ENCODE results near the gene CMYA5.

DNA sequence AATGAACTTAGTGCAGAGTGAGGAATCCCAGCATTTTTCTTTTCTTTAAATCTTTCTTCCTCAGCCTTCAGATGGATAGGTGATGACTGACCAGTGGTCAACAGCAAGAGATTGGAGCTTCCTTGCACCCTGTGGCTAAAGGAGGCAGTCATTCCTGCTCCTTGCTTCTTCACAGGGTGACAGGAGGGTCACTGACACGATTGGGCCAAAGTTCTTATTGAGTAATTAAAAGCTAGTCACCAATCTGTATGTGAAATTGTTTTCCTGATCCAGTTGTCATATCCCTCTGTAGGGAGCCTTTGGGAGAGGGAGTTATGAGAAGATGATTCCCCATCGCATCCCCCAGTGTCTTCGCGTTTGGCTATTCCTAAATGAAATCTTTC lies 85.2 kb downstream of the CMYA5 start:
- TF ChIP-seq, protein P1, sequence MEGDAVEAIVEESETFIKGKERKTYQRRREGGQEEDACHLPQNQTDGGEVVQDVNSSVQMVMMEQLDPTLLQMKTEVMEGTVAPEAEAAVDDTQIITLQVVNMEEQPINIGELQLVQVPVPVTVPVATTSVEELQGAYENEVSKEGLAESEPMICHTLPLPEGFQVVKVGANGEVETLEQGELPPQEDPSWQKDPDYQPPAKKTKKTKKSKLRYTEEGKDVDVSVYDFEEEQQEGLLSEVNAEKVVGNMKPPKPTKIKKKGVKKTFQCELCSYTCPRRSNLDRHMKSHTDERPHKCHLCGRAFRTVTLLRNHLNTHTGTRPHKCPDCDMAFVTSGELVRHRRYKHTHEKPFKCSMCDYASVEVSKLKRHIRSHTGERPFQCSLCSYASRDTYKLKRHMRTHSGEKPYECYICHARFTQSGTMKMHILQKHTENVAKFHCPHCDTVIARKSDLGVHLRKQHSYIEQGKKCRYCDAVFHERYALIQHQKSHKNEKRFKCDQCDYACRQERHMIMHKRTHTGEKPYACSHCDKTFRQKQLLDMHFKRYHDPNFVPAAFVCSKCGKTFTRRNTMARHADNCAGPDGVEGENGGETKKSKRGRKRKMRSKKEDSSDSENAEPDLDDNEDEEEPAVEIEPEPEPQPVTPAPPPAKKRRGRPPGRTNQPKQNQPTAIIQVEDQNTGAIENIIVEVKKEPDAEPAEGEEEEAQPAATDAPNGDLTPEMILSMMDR (IDR thresholded peaks at IDR 0.05; ENCODE audit: extremely low read depth in 1 of 2, insufficient read depth in 1 of 2, low read depth in 1 of 2, low read length in 2 of 2): no peak
- TF ChIP-seq, protein P2, sequence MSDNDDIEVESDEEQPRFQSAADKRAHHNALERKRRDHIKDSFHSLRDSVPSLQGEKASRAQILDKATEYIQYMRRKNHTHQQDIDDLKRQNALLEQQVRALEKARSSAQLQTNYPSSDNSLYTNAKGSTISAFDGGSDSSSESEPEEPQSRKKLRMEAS (IDR thresholded peaks at IDR 0.05; ENCODE audit: insufficient read depth, insufficient read length): no peak

Measured in endothelial cell of umbilical vein (primary cell).